B cell (primary cell): ENCODE data around the gene NEU2. TPM values are rescaled to one million over a fixed set of nuclear protein-coding genes. Genes with fewer than 3 reads are reported as not detected.
A peak's percentile ranks its signal among the peaks of the same experiment; 100 is the strongest.

ENCODE experiments used
- ATAC-seq: fragments of 200-7000 bp; cut with Tn5 transposase; one replicate; pipeline ENCODE4 v1.10.0; 2021; ENCODE audit warnings: low read depth, mild to moderate bottlenecking, moderate number of reproducible peaks, moderate library complexity
- CTCF ChIA-PET: fragments of 350-600 bp; sonication (Branson Sonifier 250); formaldehyde crosslinking; loops from one replicate; lab custom pipeline; 2021; ENCODE audit warnings: antibody characterized with exemption, inconsistent platforms; lab: Charles Lee
- POLR2A ChIA-PET: fragments of 350-600 bp; sonication (Branson Sonifier 250); formaldehyde crosslinking; loops from one replicate; lab custom pipeline; 2021; ENCODE audit warnings: antibody characterized with exemption; lab: Charles Lee
- DNase-seq: peaks from one replicate; pipeline ENCODE4 v3.0.0; 2013
- H2AFZ ChIP-seq: 2 replicates; pipeline ENCODE4 v1.6.1; 2012; ENCODE audit warnings: mild to moderate bottlenecking, low read depth, low read length; ENCODE audit not compliant: insufficient read depth, poor library complexity, severe bottlenecking
- H3K27ac ChIP-seq, 2 donors: 1 replicate in 1 of 2; 2 replicates in 1 of 2; pipeline ENCODE4 v1.5.1; 2012 to 2013; ENCODE audit warnings: low read length in 2 of 2, mild to moderate bottlenecking in 2 of 2, moderate library complexity in 1 of 2
- H3K27me3 ChIP-seq, 4 experiments: fragments of 200-600 bp in 1 of 4; sonication (generic) in 1 of 4; replicated peaks in 1 of 4; 1 replicate in 2 of 4; 2 replicates in 2 of 4; pipeline versions ENCODE4 v1.6.1 to v1.7.0; 2013 to 2016; ENCODE audit warnings: low read length in 3 of 4, mild to moderate bottlenecking in 2 of 4, mixed read lengths in 1 of 4, moderate library complexity in 1 of 4; ENCODE audit not compliant: insufficient read depth in 4 of 4, control insufficient read depth in 3 of 4; ENCODE audit errors: control extremely low read depth in 1 of 4
- H3K36me3 ChIP-seq, 2 experiments: replicated peaks in 1 of 2; 1 replicate in 1 of 2; 2 replicates in 1 of 2; pipeline versions ENCODE4 v1.6.1 to v1.7.1; 2013; ENCODE audit warnings: low read length in 1 of 2; ENCODE audit not compliant: insufficient read depth in 2 of 2, control insufficient read depth in 1 of 2; ENCODE audit errors: control extremely low read depth in 1 of 2, extremely low read depth in 1 of 2
- H3K4me1 ChIP-seq, 2 donors: fragments of 200-600 bp in 1 of 2; sonication (generic) in 1 of 2; 1 replicate in 1 of 2; 2 replicates in 1 of 2; pipeline versions ENCODE4 v1.5.1 to v1.6.1; 2013 to 2017; ENCODE audit warnings: low read length in 2 of 2; ENCODE audit not compliant: control insufficient read depth in 2 of 2, insufficient read depth in 2 of 2
- H3K4me2 ChIP-seq: replicated peaks from 2 replicates; pipeline ENCODE3; 2012; ENCODE audit warnings: mild to moderate bottlenecking, low read depth, low read length; ENCODE audit not compliant: poor library complexity, severe bottlenecking
- H3K4me3 ChIP-seq, 5 experiments: fragments of 200-600 bp in 1 of 5; sonication (generic) in 1 of 5; 1 replicate in 3 of 5; 2 replicates in 2 of 5; pipeline versions ENCODE4 v1.5.1 to v1.7.0; 2011 to 2016; ENCODE audit warnings: low read length in 4 of 5, mild to moderate bottlenecking in 4 of 5, low read depth in 2 of 5, control low read depth in 1 of 5, moderate library complexity in 1 of 5; ENCODE audit not compliant: insufficient read depth in 1 of 5; ENCODE audit errors: control extremely low read depth in 1 of 5, extremely low read depth in 1 of 5
- H3K79me2 ChIP-seq: fragments of 200-600 bp; sonication (generic); one replicate; pipeline ENCODE4 v1.6.0; 2016; ENCODE audit warnings: low read length; ENCODE audit not compliant: control insufficient read depth, insufficient read depth
- H3K9ac ChIP-seq: fragments of 200-600 bp; sonication (generic); 2 replicates; pipeline ENCODE4 v1.6.1; 2017; ENCODE audit warnings: mild to moderate bottlenecking, low read length, moderate library complexity
- H3K9me3 ChIP-seq, 3 donors: one replicate each; pipeline versions ENCODE4 v1.6.1 to v1.7.1; 2013; ENCODE audit warnings: low read length in 2 of 3; ENCODE audit not compliant: control insufficient read depth in 2 of 3, insufficient read depth in 1 of 3; ENCODE audit errors: control extremely low read depth in 1 of 3
- H4K20me1 ChIP-seq: 2 replicates; pipeline ENCODE4 v1.6.0; 2012; ENCODE audit warnings: mild to moderate bottlenecking, low read length; ENCODE audit not compliant: insufficient read depth, control insufficient read depth, poor library complexity, severe bottlenecking
- H3K27ac Mint-ChIP-seq: one replicate; pipeline ENCODE4 v1.8.0; 2021; ENCODE audit warnings: mixed read lengths
- H3K27me3 Mint-ChIP-seq: one replicate; pipeline ENCODE4 v1.8.0; 2021; ENCODE audit warnings: mixed read lengths
- H3K4me1 Mint-ChIP-seq: one replicate; pipeline ENCODE4 v1.8.0; 2021; ENCODE audit warnings: mixed read lengths
- H3K4me3 Mint-ChIP-seq: one replicate; pipeline ENCODE4 v1.8.0; 2021; ENCODE audit warnings: mixed read lengths
- H3K9me3 Mint-ChIP-seq: one replicate; pipeline ENCODE4 v1.8.0; 2022; ENCODE audit warnings: mixed read lengths; ENCODE audit not compliant: insufficient read depth
- CTCF ChIP-seq: fragments of 200-600 bp; IDR thresholded peaks from one replicate; pipeline ENCODE4 v1.8.0; 2022; ENCODE audit warnings: antibody characterized with exemption, mild to moderate bottlenecking
- EZH2 ChIP-seq: IDR thresholded peaks from 2 replicates; pipeline ENCODE4 v1.6.1; 2012; ENCODE audit warnings: borderline replicate concordance, low read depth, mild to moderate bottlenecking, moderate library complexity, low read length; ENCODE audit not compliant: insufficient read depth, poor library complexity, severe bottlenecking
- WGBS: methylation state at CpG from one replicate; pipeline ENCODE4 v1.1.5; 2013; ENCODE audit warnings: missing lambda C conversion rate; ENCODE audit not compliant: insufficient coverage; 5-methylcytosine and 5-hydroxymethylcytosine counted together
- intact Hi-C: fragments of 100-400 bp; cut with micrococcal nuclease; formaldehyde crosslinking; loops from one replicate; pipeline ENCODE4 v1.10.0; 2022
- polyA plus RNA-seq: library from polyadenylated mRNA; depleted of rRNA; stranded (reverse); fragments of >200 nt; gene quantifications from 2 replicates; pipeline ENCODE4 v1.2.3, GENCODE V29; 2012
- total RNA-seq, 2 donors: library from RNA; stranded (reverse); fragments of 120-200 nt in 1 of 2; gene quantifications; 1 replicate in 1 of 2; 2 replicates in 1 of 2; pipeline versions ENCODE4 v1.2.3 to v1.2.4, GENCODE V29; 2013 to 2022

Gene NEU2
- total and polyA plus RNA-seq, 2 donors (not counting 1 experiment from before 2014, with no cell fraction given): not detected

GRCh38 chr2:233062451-233062850 is 30.0 kb downstream of the NEU2 start:
- H3K4me1 ChIP-seq: peaks cover 44 to 73% of the 10 kb centered on the region in 2 donors
- H3K27me3 Mint-ChIP-seq: no peaks in the 10 kb centered on the region
- no peak overlapping the region for H2AFZ ChIP-seq
- peaks cover 63% of the 10 kb centered on the region for H4K20me1 ChIP-seq
- ATAC-seq (no peak), DNase-seq (no peak)
- H3K4me2 ChIP-seq: peak overlapping the region; percentile 80
- H3K4me3 Mint-ChIP-seq: peak overlapping the region; percentile 76
- H3K4me3 ChIP-seq: peak overlapping the region; percentile 91 to 99 (median 98)
- ChIA-PET POLR2A (interaction anchor here (0.9 to 4.8 kb wide), 5 partner anchors 8 to 61 kb away, joined by 6 to 112 read pairs (median 38); no protein-coding TSS in a partner anchor), CTCF (interaction anchor here (3.4 to 5.4 kb wide), 4 partner anchors 14 to 62 kb away, joined by 25 to 70 read pairs (median 36); no protein-coding TSS in a partner anchor)
- peaks cover 0 to 3% (median 0%) of the 10 kb centered on the region in 3 donors for H3K9me3 ChIP-seq
- no peaks in the 10 kb centered on the region for H3K27me3 ChIP-seq
- peak overlapping the region; percentile 87 for H3K27ac Mint-ChIP-seq
- peaks cover 62% of the 10 kb centered on the region for H3K4me1 Mint-ChIP-seq
- TF ChIP-seq CTCF: no peak
- TF ChIP-seq EZH2: no peak
- WGBS: 9% methylated on average over 3 of the region's 4 CpGs
- peaks cover 2 to 51% of the 10 kb centered on the region in 2 experiments for H3K36me3 ChIP-seq
- intact Hi-C loops: loop anchor here (5.0 kb wide), 2 partner anchors 270 to 365 kb away; partner anchors contain the start of gene GIGYF2
- H3K27ac ChIP-seq: peak overlapping the region; percentile 90 to 95
- no peaks in the 10 kb centered on the region for H3K9me3 Mint-ChIP-seq
- peak overlapping the region; percentile 97 for H3K9ac ChIP-seq
- H3K79me2 ChIP-seq: peaks cover 89% of the 10 kb centered on the region

- CTCF ChIA-PET: interaction anchor here (1.6 to 5.4 kb wide), 2 partner anchors 19 kb away, joined by 5 to 70 read pairs; no protein-coding TSS in a partner anchor
- TF ChIP-seq EZH2 (no peak), CTCF (no peak)
- POLR2A ChIA-PET: interaction anchor here (1.3 to 4.8 kb wide), 4 partner anchors 13 to 38 kb away, joined by 4 to 112 read pairs (median 54); no protein-coding TSS in a partner anchor
- H3K27me3 ChIP-seq: no peaks in the 10 kb centered on the region
- no peak for DNase-seq
- no peaks in the 10 kb centered on the region for H3K9me3 Mint-ChIP-seq
- no peaks in the 10 kb centered on the region for H3K27me3 Mint-ChIP-seq
- WGBS: 1% methylated on average over 6 of the region's 6 CpGs
- peak overlapping the region; percentile 87 for H3K27ac Mint-ChIP-seq
- H2AFZ ChIP-seq: no peak overlapping the region
- H3K4me3 Mint-ChIP-seq: peak overlapping the region; percentile 76
- peaks cover 0 to 3% (median 0%) of the 10 kb centered on the region in 3 donors for H3K9me3 ChIP-seq
- peaks cover 2 to 55% of the 10 kb centered on the region in 2 experiments for H3K36me3 ChIP-seq
- intact Hi-C loops: loop anchor here (5.0 kb wide), 2 partner anchors 269 to 366 kb away; partner anchors contain the start of gene GIGYF2
- H3K9ac ChIP-seq: peak overlapping the region; percentile 97
- ATAC-seq: peak; percentile 0
- peaks cover 66% of the 10 kb centered on the region for H3K4me1 Mint-ChIP-seq
- H3K4me3 ChIP-seq: peak overlapping the region; percentile 91 to 99 (median 98)
- peak overlapping the region; percentile 45 to 90 for H3K27ac ChIP-seq
- peaks cover 63% of the 10 kb centered on the region for H4K20me1 ChIP-seq
- H3K4me1 ChIP-seq: peaks cover 48 to 77% of the 10 kb centered on the region in 2 donors
- peak overlapping the region; percentile 80 for H3K4me2 ChIP-seq
- H3K79me2 ChIP-seq: peaks cover 93% of the 10 kb centered on the region
Observed at GRCh38 chr2:233062946-233063268, 30.4 kb downstream of the NEU2 start.
